SU-DHL-6 (cell line): ENCODE measurements around the gene PRDM15.

Experiments
- H2AFZ ChIP-seq: fragments of 200-600 bp; sonication (generic); 2 replicates; pipeline ENCODE4 v1.6.1; 2014; ENCODE audit warnings: low read depth, mild to moderate bottlenecking, moderate library complexity, mixed read lengths, antibody characterized with exemption, low read length; ENCODE audit not compliant: severe bottlenecking
- H3F3A ChIP-seq: fragments of 200-600 bp; shearing (Covaris generic); 2 replicates; pipeline ENCODE4 v1.6.0; 2016; ENCODE audit warnings: antibody characterized with exemption, mild to moderate bottlenecking; ENCODE audit not compliant: insufficient read depth
- H3K27ac ChIP-seq: fragments of 200-600 bp; sonication (generic); 2 replicates; pipeline ENCODE4 v1.5.1; 2016; ENCODE audit warnings: low read depth, mild to moderate bottlenecking, low read length, moderate library complexity, mixed read lengths
- H3K27me3 ChIP-seq: fragments of 200-600 bp; sonication (generic), shearing (Covaris generic); 2 replicates; pipeline ENCODE4 v1.6.0; 2014; ENCODE audit warnings: mild to moderate bottlenecking, low read length
- H3K36me3 ChIP-seq: fragments of 200-600 bp; sonication (generic); 2 replicates; pipeline ENCODE4 v1.6.1; 2014; ENCODE audit warnings: mild to moderate bottlenecking, low read length, mixed read lengths
- H3K4me2 ChIP-seq: fragments of 300-600, 200-600 bp; shearing (Covaris generic), sonication (generic); 2 replicates; pipeline ENCODE4 v1.6.0; 2014; ENCODE audit warnings: low read length, low read depth, mild to moderate bottlenecking; ENCODE audit not compliant: poor library complexity, severe bottlenecking
- H3K4me3 ChIP-seq: fragments of 200-600 bp; sonication (generic); 2 replicates; pipeline ENCODE4 v1.5.1; 2014; ENCODE audit warnings: antibody characterized with exemption, low read length, mild to moderate bottlenecking, mixed read lengths; ENCODE audit not compliant: insufficient read depth, poor library complexity, severe bottlenecking
- H3K79me2 ChIP-seq: fragments of 200-600 bp; sonication (generic); 2 replicates; pipeline ENCODE4 v1.6.1; 2014; ENCODE audit warnings: mild to moderate bottlenecking, low read length, moderate library complexity; ENCODE audit not compliant: insufficient read depth
- H3K9ac ChIP-seq: fragments of 200-600 bp; sonication (generic); 2 replicates; pipeline ENCODE4 v1.7.0; 2014; ENCODE audit warnings: mild to moderate bottlenecking, low read length
- H3K9me2 ChIP-seq: fragments of 200-600 bp; sonication (generic); replicated peaks from 2 replicates; pipeline ENCODE4 v1.6.1; 2014; ENCODE audit warnings: low read length; ENCODE audit not compliant: insufficient read depth
- H3K9me3 ChIP-seq: fragments of 200-600 bp; sonication (generic); 2 replicates; pipeline ENCODE4 v1.6.1; 2014; ENCODE audit warnings: low read length, mixed read lengths; ENCODE audit not compliant: insufficient read depth
- H4K20me1 ChIP-seq: fragments of 200-600 bp; sonication (generic); 2 replicates; pipeline ENCODE4 v1.6.1; 2014; ENCODE audit warnings: low read depth, mild to moderate bottlenecking, antibody characterized with exemption, low read length, moderate library complexity, mixed read lengths
- EZH2phosphoT487 ChIP-seq: fragments of 200-600 bp; sonication (generic), shearing (Covaris generic); conservative IDR thresholded peaks from 2 replicates; pipeline ENCODE4 v1.6.1; 2018; ENCODE audit warnings: mild to moderate bottlenecking, antibody characterized with exemption, low read length, moderate library complexity, mixed read lengths
- TF ChIP-seq, protein P1 (sequence below): fragments of 200-600 bp; sonication (generic); IDR thresholded peaks from one replicate; pipeline ENCODE4 v1.5.1; 2017; ENCODE audit warnings: antibody characterized with exemption, mild to moderate bottlenecking, low read length, moderate library complexity; ENCODE audit not compliant: insufficient read depth, poor library complexity, severe bottlenecking

The PRDM15 gene

DNA sequence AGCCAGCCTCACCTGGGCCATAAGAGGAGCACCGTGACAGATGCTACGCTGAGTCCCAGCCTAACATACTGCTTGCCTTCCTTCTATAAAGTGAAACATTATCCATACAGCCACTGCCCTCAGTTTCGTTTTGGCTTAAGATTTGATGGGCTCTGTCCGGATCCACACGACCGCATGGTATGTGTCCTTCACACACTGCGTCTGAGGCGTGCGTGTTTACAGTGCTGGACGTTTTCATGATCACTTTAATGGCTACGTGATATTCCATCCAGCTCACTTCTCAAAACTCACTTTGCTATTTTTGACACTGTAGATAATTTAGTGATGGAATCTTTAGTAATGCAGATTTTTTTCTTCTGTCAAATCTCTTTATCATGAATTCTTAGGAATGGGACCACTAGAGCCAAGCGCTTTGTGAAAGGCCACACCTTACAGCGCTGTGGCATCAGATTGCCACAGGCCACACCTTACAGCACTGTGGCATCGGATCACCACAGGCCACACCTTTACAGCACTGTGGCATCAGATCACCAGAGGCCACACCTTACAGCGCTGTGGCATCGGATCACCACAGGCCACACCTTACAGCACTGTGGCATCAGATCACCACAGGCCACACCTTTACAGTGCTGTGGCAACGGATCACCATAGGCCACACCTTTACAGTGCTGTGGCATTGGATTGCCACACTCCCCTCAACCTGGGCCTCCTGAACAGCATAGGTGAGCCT, 47.1 kb downstream of the PRDM15 start:
- Histone ChIP-seq H3K9ac (peak overlapping the region; percentile 68; the same call in 1 of the 2 replicates), H2AFZ (no peak overlapping the region), H3F3A (peaks cover 46% of the 10 kb centered on the region), H3K4me3 (no peak overlapping the region), H3K27ac (peak overlapping the region; percentile 94), H3K9me3 (no peaks in the 10 kb centered on the region), H3K79me2 (peaks cover 83% of the 10 kb centered on the region), H3K4me2 (peak overlapping the region; percentile 80), H3K27me3 (no peaks in the 10 kb centered on the region), H4K20me1 (peaks cover 14% of the 10 kb centered on the region; the same call in 1 of the 2 replicates), H3K36me3 (peaks cover 5% of the 10 kb centered on the region; the same call in 1 of the 2 replicates), H3K9me2 (no peaks in the 10 kb centered on the region)
- TF ChIP-seq, protein P1, sequence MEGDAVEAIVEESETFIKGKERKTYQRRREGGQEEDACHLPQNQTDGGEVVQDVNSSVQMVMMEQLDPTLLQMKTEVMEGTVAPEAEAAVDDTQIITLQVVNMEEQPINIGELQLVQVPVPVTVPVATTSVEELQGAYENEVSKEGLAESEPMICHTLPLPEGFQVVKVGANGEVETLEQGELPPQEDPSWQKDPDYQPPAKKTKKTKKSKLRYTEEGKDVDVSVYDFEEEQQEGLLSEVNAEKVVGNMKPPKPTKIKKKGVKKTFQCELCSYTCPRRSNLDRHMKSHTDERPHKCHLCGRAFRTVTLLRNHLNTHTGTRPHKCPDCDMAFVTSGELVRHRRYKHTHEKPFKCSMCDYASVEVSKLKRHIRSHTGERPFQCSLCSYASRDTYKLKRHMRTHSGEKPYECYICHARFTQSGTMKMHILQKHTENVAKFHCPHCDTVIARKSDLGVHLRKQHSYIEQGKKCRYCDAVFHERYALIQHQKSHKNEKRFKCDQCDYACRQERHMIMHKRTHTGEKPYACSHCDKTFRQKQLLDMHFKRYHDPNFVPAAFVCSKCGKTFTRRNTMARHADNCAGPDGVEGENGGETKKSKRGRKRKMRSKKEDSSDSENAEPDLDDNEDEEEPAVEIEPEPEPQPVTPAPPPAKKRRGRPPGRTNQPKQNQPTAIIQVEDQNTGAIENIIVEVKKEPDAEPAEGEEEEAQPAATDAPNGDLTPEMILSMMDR, result no peak
- no peak for TF ChIP-seq EZH2phosphoT487

DNA sequence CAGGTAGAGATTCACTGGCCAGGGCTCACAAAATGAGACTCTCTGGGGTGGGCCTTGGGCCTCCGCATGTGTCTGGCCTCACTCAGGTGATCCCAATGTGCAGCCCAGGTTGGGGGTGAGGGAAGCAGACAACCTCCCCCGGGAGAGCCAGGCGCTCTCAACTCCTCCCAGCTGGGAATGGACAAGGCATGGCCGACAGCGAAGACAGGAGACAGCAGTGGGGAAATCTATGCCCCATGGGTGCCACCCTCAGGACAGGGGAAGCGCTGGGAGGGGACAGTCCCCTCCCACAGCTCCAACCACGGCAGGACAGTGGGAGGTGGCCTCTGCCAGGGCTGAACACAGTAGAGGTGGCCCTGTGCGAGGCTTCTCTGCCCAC, 47.7 kb downstream of the PRDM15 start:
- Histone ChIP-seq H3F3A (peaks cover 40% of the 10 kb centered on the region), H2AFZ (no peak overlapping the region), H3K27me3 (no peaks in the 10 kb centered on the region), H3K9ac (no peak overlapping the region), H3K36me3 (peaks cover 6% of the 10 kb centered on the region), H4K20me1 (peaks cover 14% of the 10 kb centered on the region; the same call in 1 of the 2 replicates), H3K4me2 (peak overlapping the region; percentile 80), H3K4me3 (no peak overlapping the region), H3K9me2 (no peaks in the 10 kb centered on the region), H3K9me3 (no peaks in the 10 kb centered on the region), H3K27ac (peak overlapping the region; percentile 94), H3K79me2 (peaks cover 79% of the 10 kb centered on the region)
- TF ChIP-seq EZH2phosphoT487, result no peak
- TF ChIP-seq, protein P1, result no peak

DNA sequence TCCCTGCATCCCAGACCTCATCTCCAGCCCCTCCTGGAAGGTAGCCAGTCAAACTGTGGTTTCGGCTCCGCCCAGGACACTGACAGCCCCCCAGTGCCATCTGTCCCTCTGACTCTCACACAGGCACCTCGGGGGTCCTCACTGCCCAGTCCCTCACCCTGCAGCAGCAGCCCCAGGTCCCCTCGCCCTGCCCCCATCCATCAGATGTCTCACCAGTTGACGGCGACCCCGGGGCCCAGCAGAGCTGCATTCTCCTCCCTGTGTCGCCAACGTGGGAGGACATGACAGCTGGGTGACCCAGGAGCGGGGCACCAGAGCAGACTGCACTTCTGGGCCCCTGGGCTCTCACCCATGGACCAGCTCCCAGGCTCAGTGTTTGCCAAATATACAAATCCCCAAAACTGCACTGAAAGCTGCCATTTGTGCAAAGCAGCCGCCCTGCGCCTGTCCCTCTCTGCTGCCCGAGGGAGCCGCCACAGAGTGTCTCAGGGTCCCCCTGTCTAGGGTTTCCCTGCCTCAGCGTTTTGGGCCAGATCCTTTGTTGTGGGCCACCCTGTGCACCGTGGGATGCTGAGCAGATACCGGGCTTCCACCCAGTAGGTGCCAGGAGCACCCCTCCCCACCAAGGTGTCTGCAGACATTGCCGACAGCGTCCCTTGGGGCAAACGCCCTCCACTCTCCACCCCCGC, 48.2 kb downstream of the PRDM15 start:
- Histone ChIP-seq H3K4me2 (no peak overlapping the region), H3K79me2 (peaks cover 77% of the 10 kb centered on the region)

More for the DNA sequence above, 48.2 kb downstream of the PRDM15 start:
- Histone ChIP-seq H2AFZ (no peak overlapping the region), H4K20me1 (peaks cover 14% of the 10 kb centered on the region; the same call in 1 of the 2 replicates), H3K9me3 (no peaks in the 10 kb centered on the region), H3K27me3 (no peaks in the 10 kb centered on the region), H3K9ac (no peak overlapping the region), H3F3A (peaks cover 36% of the 10 kb centered on the region), H3K27ac (peak overlapping the region; percentile 94; the same call in 1 of the 2 replicates), H3K9me2 (no peaks in the 10 kb centered on the region), H3K4me3 (no peak overlapping the region), H3K36me3 (peaks cover 10% of the 10 kb centered on the region)
- TF ChIP-seq, protein P1, result no peak
- TF ChIP-seq EZH2phosphoT487, result no peak
